ENCODE measurements around the gene FOXS1.

- TF ChIP-seq CTCF (IDR thresholded peaks at IDR 0.05) (no peak), POLR2A (IDR thresholded peaks at IDR 0.05) (no peak)
Observed at GRCh38 chr20:31868853-31869672, 23.7 kb upstream of the FOXS1 start.
